GM12878 (cell line): ENCODE measurements around the gene CDH4. TPM values are rescaled to one million over a fixed set of nuclear protein-coding genes. Genes with fewer than 3 reads are reported as not detected.

ENCODE experiments used
- ATAC-seq: fragments of 200-7000 bp; cut with Tn5 transposase; 3 replicates; pipeline ENCODE4 v1.9.1; 2020; ENCODE audit warnings: mild to moderate bottlenecking, moderate library complexity
- BruUV-seq: library from RNA; stranded (reverse); fragments of 400-500 nt; replicated peaks from 2 replicates; lab custom pipeline; 2021; lab: Mats Ljungman, UMichigan
- CTCF ChIA-PET: fragments of 300-600 bp; sonication (Branson Sonifier 250); formaldehyde crosslinking; extraction: SDS; loops from one replicate; lab custom pipeline; 2021; ENCODE audit warnings: inconsistent platforms; lab: Yijun Ruan, JAX
- POLR2A ChIA-PET: fragments of 350-600 bp; formaldehyde crosslinking; extraction: SDS; loops from one replicate; lab custom pipeline; 2021; ENCODE audit warnings: inconsistent platforms; lab: Charles Lee
- RAD21 ChIA-PET: fragments of 300-600 bp; sonication (Branson Sonifier 250); formaldehyde crosslinking; loops from one replicate; lab custom pipeline; 2023; ENCODE audit warnings: antibody characterized with exemption; ENCODE audit not compliant: unreplicated experiment; lab: Charles Lee
- SMC1A ChIA-PET: fragments of 300-600 bp; sonication (Branson Sonifier 250); formaldehyde crosslinking; loops from one replicate; lab custom pipeline; 2023; ENCODE audit not compliant: unreplicated experiment, uncharacterized antibody; lab: Charles Lee
- DNase-seq: peaks from one replicate; pipeline ENCODE4 v3.0.0-alpha.2; 2011; ENCODE audit warnings: low read depth, low spot score
- FAIRE-seq: peaks from 3 replicates; lab custom pipeline; 2011; peaks lifted over from hg19 to GRCh38; lab: Jason Lieb, UNC
- H2AFZ ChIP-seq: 2 replicates; pipeline ENCODE4 v1.6.0; 2011; ENCODE audit warnings: low read depth, low read length, control low read depth; ENCODE audit not compliant: control insufficient read depth
- H3K27ac ChIP-seq: 2 replicates; pipeline ENCODE4 v1.5.1; 2011; ENCODE audit warnings: control low read depth; ENCODE audit not compliant: control insufficient read depth, insufficient read depth
- H3K27me3 ChIP-seq, 2 experiments: replicated peaks in 1 of 2; 2 replicates each; pipeline versions ENCODE4 v1.6.0 to v1.6.1; 2011; ENCODE audit warnings: low read length in 1 of 2; ENCODE audit not compliant: control insufficient read depth in 2 of 2, insufficient read depth in 2 of 2
- H3K36me3 ChIP-seq, 2 experiments: 2 replicates each; pipeline ENCODE4 v1.5.1; 2011; ENCODE audit warnings: low read length in 1 of 2; ENCODE audit not compliant: control insufficient read depth in 2 of 2, insufficient read depth in 2 of 2
- H3K4me1 ChIP-seq: 2 replicates; pipeline ENCODE4 v1.6.1; 2011; ENCODE audit warnings: mild to moderate bottlenecking, low read length, moderate library complexity, mixed read lengths; ENCODE audit not compliant: control insufficient read depth, insufficient read depth
- H3K4me2 ChIP-seq: 2 replicates; pipeline ENCODE4 v1.6.0; 2011; ENCODE audit warnings: control low read depth; ENCODE audit not compliant: control insufficient read depth, insufficient read depth
- H3K4me3 ChIP-seq: fragments of 200-600 bp; sonication (generic); 2 replicates; pipeline ENCODE4 v1.5.1; 2016
- H3K79me2 ChIP-seq: 2 replicates; pipeline ENCODE4 v1.6.0; 2011; ENCODE audit warnings: low read length; ENCODE audit not compliant: control insufficient read depth, insufficient read depth
- H3K9ac ChIP-seq: 2 replicates; pipeline ENCODE4 v1.8.0; 2011; ENCODE audit warnings: low read length, control low read depth, mixed read lengths; ENCODE audit not compliant: control insufficient read depth, insufficient read depth
- H3K9me3 ChIP-seq: replicated peaks from 3 replicates; pipeline ENCODE4 v1.5.1; 2011; ENCODE audit warnings: mild to moderate bottlenecking, low read length; ENCODE audit not compliant: control insufficient read depth, insufficient read depth
- H4K20me1 ChIP-seq: 2 replicates; pipeline ENCODE4 v1.6.0; 2011; ENCODE audit not compliant: control insufficient read depth, insufficient read depth
- LARP7 ChIP-seq: fragments of 450-650 bp; IDR thresholded peaks from 2 replicates; pipeline ENCODE4 v1.6.1; 2017; ENCODE audit warnings: mild to moderate bottlenecking
- PAX5 ChIP-seq: IDR thresholded peaks from 2 replicates; pipeline ENCODE4 v1.6.1; 2011; ENCODE audit warnings: low read depth, low read length, borderline replicate concordance
- TBL1XR1 ChIP-seq: IDR thresholded peaks from 2 replicates; pipeline ENCODE4 v1.6.1; 2012; ENCODE audit warnings: low read depth, low read length, improper control_type of control experiment
- TCF7 ChIP-seq: IDR thresholded peaks from 2 replicates; pipeline ENCODE4 v1.6.1; 2014; ENCODE audit warnings: antibody characterized with exemption, borderline replicate concordance
- WGBS: methylation state at CpG from one replicate; pipeline ENCODE4 v1.1.6; 2016; ENCODE audit warnings: low lambda C conversion rate; ENCODE audit not compliant: insufficient replicate concordance, insufficient coverage; ENCODE audit errors: missing lambda C conversion rate; 5-methylcytosine and 5-hydroxymethylcytosine counted together
- in situ Hi-C: fragments of 300-500 bp; cut with MboI; formaldehyde crosslinking; loops from 9 replicates; pipeline ENCODE4 v1.14.3; 2018; ENCODE audit warnings: mixed read lengths
- intact Hi-C: fragments of 100-400 bp; cut with micrococcal nuclease; formaldehyde crosslinking; loops from one replicate; pipeline ENCODE4 v1.14.2; 2022; ENCODE audit not compliant: unreplicated experiment
- polyA plus RNA-seq, 11 experiments: library from polyadenylated mRNA; depleted of rRNA in 4 of 11; unstranded in 6 of 11; stranded (reverse) in 5 of 11; fragments of >200 nt; fragmentation: Nextera tagmentation in 4 of 11; fragmentation: Illumina TruSeq in 1 of 11; extraction: Ambion mirVana in 4 of 11; extraction: Trizol in 1 of 11; gene quantifications; 1 replicate in 1 of 11; 2 replicates in 10 of 11; pipeline versions ENCODE4 v1.2.1 to v1.2.3, GENCODE V29; 2011 to 2016; ENCODE audit warnings: inconsistent platforms in 2 of 11, missing spikeins in 2 of 11, low read depth in 1 of 11
- total RNA-seq, 4 experiments: library from RNA; depleted of rRNA in 3 of 4; stranded (reverse); fragments of >200 nt in 3 of 4; fragmentation: Illumina TruSeq in 1 of 4; extraction: Trizol in 1 of 4; gene quantifications; 2 replicates each; pipeline versions ENCODE4 v1.2.1 to v1.2.3, GENCODE V29; 2013 to 2021
- TF ChIP-seq, protein P1 (sequence below): fragments of 450-650 bp; IDR thresholded peaks from 2 replicates; pipeline ENCODE4 v1.6.1; 2014; ENCODE audit warnings: mild to moderate bottlenecking

Gene CDH4
- total and polyA plus RNA-seq, 10 of the 15 experiments (the other 5 are each of a cell fraction or from before 2014, with no cell fraction given): not detected

DNA sequence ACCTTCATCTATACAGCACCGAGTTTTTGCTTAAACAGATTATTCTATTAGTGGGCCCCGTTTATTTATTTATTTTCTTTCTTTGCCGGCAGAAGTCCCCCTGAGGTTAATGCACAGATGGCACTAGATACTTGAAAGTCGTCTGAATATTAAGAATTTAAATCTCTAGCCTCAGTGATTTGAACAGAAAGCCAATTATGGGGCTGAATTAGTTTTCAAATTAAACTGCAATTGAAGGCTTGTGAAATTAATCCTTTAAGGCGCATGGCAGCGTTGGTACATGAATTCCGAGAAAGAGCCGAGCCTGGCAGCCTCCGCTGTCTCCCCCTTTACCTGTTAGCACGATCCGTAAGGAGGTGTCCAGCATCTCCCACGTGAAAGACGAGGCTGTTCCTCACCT is 610.8 kb downstream of the CDH4 start:
- Histone ChIP-seq H3K9ac (no peak overlapping the region), H3K79me2 (no peaks in the 10 kb centered on the region), H3K36me3 (no peaks in the 10 kb centered on the region), H4K20me1 (no peaks in the 10 kb centered on the region), H3K4me3 (no peak overlapping the region), H3K9me3 (no peaks in the 10 kb centered on the region; the same call in 2 of the 3 replicates), H3K27me3 (no peaks in the 10 kb centered on the region; a peak in 1 of 4 replicates), H3K4me1 (no peaks in the 10 kb centered on the region), H3K27ac (no peak overlapping the region), H2AFZ (no peak overlapping the region), H3K4me2 (no peak overlapping the region)
- no peak for DNase-seq
- no peak for ATAC-seq
- intact Hi-C loops: no loop called here
- TF ChIP-seq TCF7 (no peak), LARP7 (no peak), TBL1XR1 (no peak)
- WGBS: 54% methylated on average over 13 of the region's 13 CpGs
- in situ Hi-C loops: no loop called here
- no peak for FAIRE-seq
- SMC1A ChIA-PET: no interaction called here
- no TSS peak for BruUV-seq
- CTCF ChIA-PET: no interaction called here
- RAD21 ChIA-PET: no interaction called here
- POLR2A ChIA-PET: no interaction called here

DNA sequence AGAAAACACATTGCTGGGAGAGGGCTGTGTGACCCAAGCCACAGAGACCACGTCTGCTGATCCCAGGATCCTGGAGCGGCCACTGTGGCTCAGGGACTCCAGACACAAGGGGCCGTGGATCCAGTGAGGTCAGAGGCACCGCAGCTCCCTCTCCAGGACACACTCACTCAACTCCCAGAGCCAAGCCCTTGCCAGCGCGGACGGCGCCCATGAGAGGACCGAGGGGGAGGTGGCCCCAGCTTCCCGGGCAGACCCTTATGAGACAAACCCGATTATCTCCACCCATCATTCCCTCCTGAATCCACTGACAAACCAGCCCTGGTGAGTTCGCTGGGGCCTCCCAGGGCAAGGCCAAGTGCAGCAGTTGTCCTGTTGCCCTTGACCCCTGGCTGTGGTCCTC is 612.4 kb downstream of the CDH4 start:
- in situ Hi-C loops: no loop called here
- Histone ChIP-seq H3K9ac (no peak overlapping the region), H3K4me2 (no peak overlapping the region), H2AFZ (no peak overlapping the region), H4K20me1 (no peaks in the 10 kb centered on the region), H3K27me3 (no peaks in the 10 kb centered on the region; a peak in 1 of 4 replicates), H3K36me3 (no peaks in the 10 kb centered on the region), H3K4me3 (no peak overlapping the region), H3K79me2 (no peaks in the 10 kb centered on the region), H3K27ac (no peak overlapping the region), H3K4me1 (no peaks in the 10 kb centered on the region), H3K9me3 (no peaks in the 10 kb centered on the region; the same call in 2 of the 3 replicates)
- BruUV-seq: no TSS peak
- ChIA-PET SMC1A (no interaction called here), CTCF (no interaction called here), RAD21 (no interaction called here), POLR2A (no interaction called here)
- intact Hi-C loops: no loop called here
- DNase-seq: no peak
- no peak for ATAC-seq
- WGBS: 38% methylated on average over 12 of the region's 12 CpGs
- no peak for TF ChIP-seq PAX5
- TF ChIP-seq, protein P1, sequence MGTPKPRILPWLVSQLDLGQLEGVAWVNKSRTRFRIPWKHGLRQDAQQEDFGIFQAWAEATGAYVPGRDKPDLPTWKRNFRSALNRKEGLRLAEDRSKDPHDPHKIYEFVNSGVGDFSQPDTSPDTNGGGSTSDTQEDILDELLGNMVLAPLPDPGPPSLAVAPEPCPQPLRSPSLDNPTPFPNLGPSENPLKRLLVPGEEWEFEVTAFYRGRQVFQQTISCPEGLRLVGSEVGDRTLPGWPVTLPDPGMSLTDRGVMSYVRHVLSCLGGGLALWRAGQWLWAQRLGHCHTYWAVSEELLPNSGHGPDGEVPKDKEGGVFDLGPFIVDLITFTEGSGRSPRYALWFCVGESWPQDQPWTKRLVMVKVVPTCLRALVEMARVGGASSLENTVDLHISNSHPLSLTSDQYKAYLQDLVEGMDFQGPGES: no peak
- no peak for FAIRE-seq
